Right lobe of liver (tissue), 6 donors: ENCODE measurements around the gene SLC27A1. TPM values are rescaled to one million over a fixed set of nuclear protein-coding genes. Genes with fewer than 3 reads are reported as not detected.

Experiments
- ATAC-seq, 4 donors: fragments of 200-7000 bp; cut with Tn5 transposase; one replicate each; pipeline ENCODE4 v1.9.1; 2020; ENCODE audit warnings: mild to moderate bottlenecking in 4 of 4, moderate library complexity in 4 of 4
- DNase-seq, 3 donors: peaks; one replicate each; pipeline ENCODE4 v3.0.0-alpha.2; 2020
- H3K27ac ChIP-seq, 3 donors: fragments of 200-600 bp; one replicate each; pipeline ENCODE4 v1.8.0; 2022
- H3K27me3 ChIP-seq, 2 donors: fragments of 200-600 bp; one replicate each; pipeline ENCODE4 v1.8.0; 2022
- H3K36me3 ChIP-seq, 4 donors: fragments of 200-600 bp; sonication (generic) in 1 of 4; one replicate each; pipeline versions ENCODE4 v1.5.1 to v1.8.0; 2017 to 2022; ENCODE audit warnings: control low read depth in 1 of 4
- H3K4me1 ChIP-seq, 4 donors: fragments of 200-600 bp; sonication (generic) in 1 of 4; one replicate each; pipeline versions ENCODE4 v1.5.1 to v1.8.0; 2017 to 2022; ENCODE audit warnings: control low read depth in 1 of 4
- H3K4me3 ChIP-seq, 3 donors: fragments of 200-600 bp; one replicate each; pipeline ENCODE4 v1.8.0; 2022
- H3K9me3 ChIP-seq, 4 donors: fragments of 200-600 bp; sonication (generic) in 1 of 4; one replicate each; pipeline versions ENCODE4 v1.5.1 to v1.8.0; 2017 to 2022; ENCODE audit warnings: control low read depth in 1 of 4
- POLR2A ChIP-seq: fragments of 450-650 bp; IDR thresholded peaks from one replicate; pipeline ENCODE4 v1.6.1; 2017; ENCODE audit warnings: antibody characterized with exemption, mild to moderate bottlenecking
- whole genome bisulfite sequencing: methylation state at CpG from one replicate; pipeline ENCODE4 v1.1.6; 2018; ENCODE audit warnings: low coverage, low lambda C conversion rate; ENCODE audit not compliant: insufficient coverage; ENCODE audit errors: missing lambda C conversion rate; 5-methylcytosine and 5-hydroxymethylcytosine counted together
- intact Hi-C, 2 donors: fragments of 100-400 bp; cut with DNase I; formaldehyde crosslinking; loops; one replicate each; pipeline versions ENCODE4 v1.11.2 to v1.14.1; 2022
- total RNA-seq, 6 experiments: library from RNA; depleted of rRNA in 2 of 6; stranded (reverse); fragments of >200 nt in 2 of 6; fragmentation: NEBNext Ultra II Directional in 3 of 6; extraction: Animal tissue kit (Norgen Biotek cat#: 25700) in 3 of 6; gene quantifications; one replicate each; pipeline versions ENCODE4 v1.1.0 to v1.2.4, GENCODE V29; 2016 to 2023
- TF ChIP-seq, protein P1 (sequence below), 4 donors: fragments of 200-600 bp in 3 of 4; fragments of 450-650 bp in 1 of 4; IDR thresholded peaks; one replicate each; pipeline versions ENCODE4 v1.5.1 to v1.8.0; 2016 to 2022; ENCODE audit warnings: antibody characterized with exemption in 4 of 4, mild to moderate bottlenecking in 2 of 4
- donor health status: DM: no; HTN: yes; CAD: no.
- donor health status: DM: no; HTN: no; CAD: no.
- donor health status: DM: no; HTN: no; CAD: no.
- donor health status: DM: no; HTN: yes; CAD: no.
- donor health status: DM: no; HTN: yes; CAD: no.

The SLC27A1 gene
- total RNA-seq, 6 experiments from 2014 or later, result 5.1 to 12.3 (median 6.1) TPM

DNA sequence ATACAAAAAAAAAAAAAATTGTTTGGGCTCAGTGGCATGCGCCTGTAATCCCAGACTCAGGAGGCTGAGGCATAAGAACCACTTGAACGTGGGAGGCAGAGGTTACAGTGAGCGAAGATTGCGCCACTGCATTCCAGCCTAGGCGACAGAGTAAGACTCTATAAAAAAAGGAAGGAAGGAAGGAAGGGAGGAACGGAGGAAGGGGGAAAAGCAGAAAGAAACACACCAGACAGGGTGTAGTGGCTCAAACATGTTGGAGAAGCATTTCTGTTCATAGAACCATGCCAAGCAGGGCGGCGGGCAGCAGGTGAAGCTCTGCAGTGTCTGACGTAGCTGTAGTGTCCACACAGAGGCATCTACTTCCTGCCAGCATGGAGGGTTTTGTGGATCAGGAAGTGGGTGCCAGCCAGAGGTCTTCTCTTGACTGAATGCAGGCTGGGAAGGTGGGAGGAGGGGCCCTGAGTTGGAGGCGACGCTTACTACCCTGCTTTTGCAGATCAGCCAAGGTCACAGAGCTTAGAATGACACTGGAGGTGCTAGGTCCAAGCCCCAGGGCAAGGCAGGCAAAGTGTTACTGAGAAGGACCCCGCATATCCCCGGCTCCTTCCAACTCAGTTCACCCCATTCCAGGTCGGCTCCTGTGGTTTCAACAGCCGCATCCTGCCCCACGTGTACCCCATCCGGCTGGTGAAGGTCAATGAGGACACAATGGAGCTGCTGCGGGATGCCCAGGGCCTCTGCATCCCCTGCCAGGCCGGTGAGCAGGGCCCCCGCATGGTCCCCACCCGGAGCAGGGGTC is 29.5 kb downstream of the SLC27A1 start:
- no peak for TF ChIP-seq POLR2A
- TF ChIP-seq, protein P1, sequence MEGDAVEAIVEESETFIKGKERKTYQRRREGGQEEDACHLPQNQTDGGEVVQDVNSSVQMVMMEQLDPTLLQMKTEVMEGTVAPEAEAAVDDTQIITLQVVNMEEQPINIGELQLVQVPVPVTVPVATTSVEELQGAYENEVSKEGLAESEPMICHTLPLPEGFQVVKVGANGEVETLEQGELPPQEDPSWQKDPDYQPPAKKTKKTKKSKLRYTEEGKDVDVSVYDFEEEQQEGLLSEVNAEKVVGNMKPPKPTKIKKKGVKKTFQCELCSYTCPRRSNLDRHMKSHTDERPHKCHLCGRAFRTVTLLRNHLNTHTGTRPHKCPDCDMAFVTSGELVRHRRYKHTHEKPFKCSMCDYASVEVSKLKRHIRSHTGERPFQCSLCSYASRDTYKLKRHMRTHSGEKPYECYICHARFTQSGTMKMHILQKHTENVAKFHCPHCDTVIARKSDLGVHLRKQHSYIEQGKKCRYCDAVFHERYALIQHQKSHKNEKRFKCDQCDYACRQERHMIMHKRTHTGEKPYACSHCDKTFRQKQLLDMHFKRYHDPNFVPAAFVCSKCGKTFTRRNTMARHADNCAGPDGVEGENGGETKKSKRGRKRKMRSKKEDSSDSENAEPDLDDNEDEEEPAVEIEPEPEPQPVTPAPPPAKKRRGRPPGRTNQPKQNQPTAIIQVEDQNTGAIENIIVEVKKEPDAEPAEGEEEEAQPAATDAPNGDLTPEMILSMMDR (IDR thresholded peaks at IDR 0.05), result no peak
- Histone ChIP-seq H3K36me3 (no peaks in the 10 kb centered on the region), H3K4me1 (no peaks in the 10 kb centered on the region), H3K9me3 (no peaks in the 10 kb centered on the region), H3K27me3 (no peaks in the 10 kb centered on the region), H3K27ac (peak overlapping the region in 1 of 3 donors; percentile 28), H3K4me3 (no peak overlapping the region)
- WGBS, result 60% methylated on average over 9 of the region's 21 CpGs
- DNase-seq, result peak in 1 of 3 donors; percentile 60
- ATAC-seq, result peak; percentile 15 to 43 (median 24)
- intact Hi-C loops, result loop anchor here in 1 of 2 donors (10.0 kb wide), 1 partner anchor 75 kb away; no protein-coding TSS in a partner anchor

DNA sequence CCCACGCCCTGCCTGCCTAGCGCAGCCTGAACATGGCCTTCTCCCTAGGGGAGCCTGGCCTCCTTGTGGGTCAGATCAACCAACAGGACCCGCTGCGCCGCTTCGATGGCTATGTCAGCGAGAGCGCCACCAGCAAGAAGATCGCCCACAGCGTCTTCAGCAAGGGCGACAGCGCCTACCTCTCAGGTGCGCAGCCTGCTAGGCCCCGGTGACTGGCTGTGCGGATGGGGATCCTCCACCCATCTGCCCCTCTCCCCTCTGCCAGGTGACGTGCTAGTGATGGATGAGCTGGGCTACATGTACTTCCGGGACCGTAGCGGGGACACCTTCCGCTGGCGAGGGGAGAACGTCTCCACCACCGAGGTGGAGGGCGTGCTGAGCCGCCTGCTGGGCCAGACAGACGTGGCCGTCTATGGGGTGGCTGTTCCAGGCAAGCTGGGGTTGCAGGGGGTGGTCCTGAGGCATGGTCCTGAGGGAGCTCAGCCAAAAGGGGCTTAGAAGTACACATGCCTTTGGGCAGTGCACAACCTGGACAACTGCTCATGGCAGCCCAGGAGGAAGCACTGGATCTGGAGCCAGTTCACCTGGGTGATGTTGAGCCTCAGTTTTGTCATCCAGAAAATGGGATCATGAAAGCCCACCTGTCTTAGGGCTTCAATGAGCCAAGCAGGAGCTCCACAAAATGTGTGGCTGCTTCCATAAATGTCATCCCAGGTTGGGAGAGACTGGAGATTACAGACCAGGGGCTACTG is 30.3 kb downstream of the SLC27A1 start:
- no peak overlapping the region for H3K4me3 ChIP-seq
- no peak for DNase-seq
- ATAC-seq, result no peak
- no peaks in the 10 kb centered on the region for H3K4me1 ChIP-seq
- WGBS, result no CpG with 5 or more reads among the region's 27 CpGs
- TF ChIP-seq, protein P1 (IDR thresholded peaks at IDR 0.05), result no peak
- TF ChIP-seq POLR2A, result no peak
- H3K36me3 ChIP-seq, result no peaks in the 10 kb centered on the region
- intact Hi-C loops, result no loop called here
- no peaks in the 10 kb centered on the region for H3K9me3 ChIP-seq
- H3K27me3 ChIP-seq, result no peaks in the 10 kb centered on the region
- H3K27ac ChIP-seq, result peak overlapping the region in 1 of 3 donors; percentile 28

DNA sequence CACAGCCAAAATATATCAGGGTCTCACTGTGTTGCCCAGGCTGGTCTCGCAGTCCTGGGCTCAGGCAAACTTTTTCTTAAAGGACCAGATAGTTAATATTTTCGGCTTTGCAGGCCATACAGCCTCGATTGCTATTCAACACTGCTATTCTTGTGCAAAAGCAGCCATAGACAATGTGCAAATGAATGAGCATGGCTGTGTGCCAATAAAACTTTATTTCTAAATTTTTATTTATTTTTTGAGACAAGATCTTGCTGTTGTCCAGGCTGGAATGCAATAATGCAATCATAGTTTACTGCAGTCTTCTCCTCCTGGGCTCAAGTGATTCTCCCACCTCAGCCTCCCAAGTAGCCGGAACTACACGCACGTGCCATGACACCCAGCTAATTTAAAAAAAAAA is 32.9 kb downstream of the SLC27A1 start:
- DNase-seq, result no peak
- Histone ChIP-seq H3K27me3 (no peaks in the 10 kb centered on the region), H3K9me3 (no peaks in the 10 kb centered on the region), H3K4me1 (no peaks in the 10 kb centered on the region), H3K4me3 (no peak overlapping the region), H3K36me3 (no peaks in the 10 kb centered on the region), H3K27ac (no peak overlapping the region)
- ATAC-seq, result no peak
- 96% methylated on average over 6 of the region's 6 CpGs for WGBS
- TF ChIP-seq, protein P1 (IDR thresholded peaks at IDR 0.05), result no peak
- no peak for TF ChIP-seq POLR2A
- intact Hi-C loops, result no loop called here

DNA sequence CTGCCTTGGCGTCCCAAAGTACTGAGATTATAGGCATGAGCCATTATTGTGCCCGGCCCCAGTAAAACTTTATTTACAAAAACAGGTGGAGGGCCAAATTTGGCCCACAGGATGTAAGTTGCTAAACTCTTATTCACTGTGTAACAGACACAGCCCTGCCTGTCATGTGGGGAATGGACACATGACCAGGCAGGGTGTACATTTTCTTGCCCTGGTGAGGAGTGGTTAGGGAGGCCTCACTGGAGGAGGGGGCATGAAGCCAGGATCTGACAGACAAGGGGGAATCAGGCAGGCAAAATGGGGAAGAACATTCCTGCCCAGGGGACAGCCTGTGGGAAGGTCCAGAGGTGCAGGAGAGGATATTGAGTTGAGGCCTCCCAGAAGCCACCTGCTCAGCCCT is 33.7 kb downstream of the SLC27A1 start:
- Histone ChIP-seq H3K36me3 (no peaks in the 10 kb centered on the region), H3K4me1 (no peaks in the 10 kb centered on the region), H3K27ac (no peak overlapping the region), H3K27me3 (no peaks in the 10 kb centered on the region), H3K4me3 (no peak overlapping the region), H3K9me3 (no peaks in the 10 kb centered on the region)
- DNase-seq (no peak), ATAC-seq (no peak)
- WGBS, result 83% methylated on average over 2 of the region's 2 CpGs
- intact Hi-C loops, result no loop called here
- TF ChIP-seq, protein P1 (IDR thresholded peaks at IDR 0.05), result no peak
- no peak for TF ChIP-seq POLR2A
